ENCODE data around the gene AGTRAP. TPM values are rescaled to one million over a fixed set of nuclear protein-coding genes. Genes with fewer than 3 reads are reported as not detected.

Gene AGTRAP
- total RNA-seq, 1 experiment from 2014 or later: 57.0 TPM

- in situ Hi-C loops (cut with HindIII; ENCODE audit: low pct_unique_long_range_greater_than_20kb, low sequenced_read_pairs) (no loop called here), intact Hi-C loops (cut with micrococcal nuclease; ENCODE audit: unreplicated experiment) (no loop called here)
- Histone ChIP-seq H3K36me3 (ENCODE audit: control insufficient read depth, insufficient read depth, low read length) (no peaks in the 10 kb centered on the region), H3K4me3 (ENCODE audit: low read depth in 2 of 2, low read length in 2 of 2) (no peak overlapping the region), H3K27ac (ENCODE audit: low read length) (no peak overlapping the region), H3K9me3 (ENCODE audit: control insufficient read depth, insufficient read depth, low read depth, low read length) (no peaks in the 10 kb centered on the region), H3K4me1 (ENCODE audit: control insufficient read depth, insufficient read depth, low read length) (no peaks in the 10 kb centered on the region), H3K27me3 (ENCODE audit: control insufficient read depth, insufficient read depth, low read length) (no peaks in the 10 kb centered on the region)
- BruUV-seq (replicated peaks): no TSS peak
- CTCF ChIA-PET: no interaction called here
- POLR2A ChIA-PET: interaction anchor here (0.5 kb wide), 1 partner anchor 70 kb away, joined by 4 read pairs; no protein-coding TSS in a partner anchor
- TF ChIP-seq CTCF (IDR thresholded peaks at IDR 0.05): no peak
- no peak for TF ChIP-seq REST (IDR thresholded peaks at IDR 0.05; ENCODE audit: insufficient read depth in 1 of 2, low read depth in 2 of 2, low read length in 1 of 2)
- no peak for TF ChIP-seq POLR2AphosphoS5 (IDR thresholded peaks at IDR 0.05; ENCODE audit: low read depth, low read length)
- no peak for TF ChIP-seq SIN3A (IDR thresholded peaks at IDR 0.05; ENCODE audit: borderline replicate concordance, insufficient read depth, low read depth, low read length)
- TF ChIP-seq TCF7L2 (IDR thresholded peaks at IDR 0.05; ENCODE audit: low read depth, low read length): no peak
- no peak for DNase-seq (ENCODE audit: low read depth, low spot score)
- 0 out of 2 replicates have a peak, but pooled peaks have one; percentile 3 for ATAC-seq
Observed at GRCh38 chr1:11766429-11766776, 30.5 kb downstream of the AGTRAP start.

GRCh38 chr1:11767922-11768704, 32.2 kb downstream of the AGTRAP start:
- no peak for ATAC-seq
- intact Hi-C loops (cut with micrococcal nuclease; ENCODE audit: unreplicated experiment): no loop called here
- in situ Hi-C loops (cut with HindIII; ENCODE audit: low pct_unique_long_range_greater_than_20kb, low sequenced_read_pairs): no loop called here
- no peaks in the 10 kb centered on the region for H3K9me3 ChIP-seq (ENCODE audit: control insufficient read depth, insufficient read depth, low read depth, low read length)
- BruUV-seq (replicated peaks): no TSS peak
- H3K4me3 ChIP-seq (ENCODE audit: low read depth in 2 of 2, low read length in 2 of 2): no peak overlapping the region
- CTCF ChIA-PET: no interaction called here
- POLR2A ChIA-PET: interaction anchor here (0.5 kb wide), 1 partner anchor 10 kb away, joined by 11 read pairs; no protein-coding TSS in a partner anchor
- H3K27me3 ChIP-seq (ENCODE audit: control insufficient read depth, insufficient read depth, low read length): no peaks in the 10 kb centered on the region
- no peak overlapping the region for H3K27ac ChIP-seq (ENCODE audit: low read length)
- no peaks in the 10 kb centered on the region for H3K36me3 ChIP-seq (ENCODE audit: control insufficient read depth, insufficient read depth, low read length)
- TF ChIP-seq REST (IDR thresholded peaks at IDR 0.05; ENCODE audit: insufficient read depth in 1 of 2, low read depth in 2 of 2, low read length in 1 of 2) (no peak), TCF7L2 (IDR thresholded peaks at IDR 0.05; ENCODE audit: low read depth, low read length) (no peak), CTCF (IDR thresholded peaks at IDR 0.05) (no peak), SIN3A (IDR thresholded peaks at IDR 0.05; ENCODE audit: borderline replicate concordance, insufficient read depth, low read depth, low read length) (no peak), POLR2AphosphoS5 (IDR thresholded peaks at IDR 0.05; ENCODE audit: low read depth, low read length) (no peak)
- H3K4me1 ChIP-seq (ENCODE audit: control insufficient read depth, insufficient read depth, low read length): no peaks in the 10 kb centered on the region
- DNase-seq (ENCODE audit: low read depth, low spot score): no peak

Data from Panc1 (cell line).